ENCODE results near the gene CEACAM19. TPM values are rescaled to one million over a fixed set of nuclear protein-coding genes. Genes with fewer than 3 reads are reported as not detected.
"Not testable (repeated sequence)": the region's sequence is repeated elsewhere in the genome, so short reads cannot be mapped to it uniquely, and the experiment has no call there.

CEACAM19 gene
- polyA plus RNA-seq, 2 donors = 5.6 to 7.5 TPM

DNA sequence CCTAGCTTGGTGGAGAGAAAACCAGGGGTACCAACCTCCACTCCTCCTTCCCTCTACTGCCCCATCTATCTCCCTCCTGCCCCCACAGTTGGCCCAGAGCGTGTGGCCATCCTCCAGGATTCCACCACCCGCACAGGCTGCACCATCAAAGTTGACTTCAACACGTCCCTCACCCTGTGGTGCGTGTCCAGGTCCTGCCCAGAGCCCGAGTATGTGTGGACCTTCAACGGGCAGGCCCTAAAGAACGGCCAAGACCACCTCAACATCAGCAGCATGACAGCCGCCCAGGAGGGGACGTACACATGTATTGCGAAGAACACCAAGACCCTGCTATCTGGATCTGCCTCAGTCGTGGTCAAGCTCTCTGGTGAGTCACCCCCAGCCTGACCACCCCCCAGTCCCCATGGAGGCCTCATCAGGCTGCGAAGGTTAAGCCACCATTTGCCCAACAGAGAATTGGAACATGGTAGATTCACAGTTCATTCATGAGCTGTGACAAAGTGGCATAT lies 34.3 kb downstream of the CEACAM19 start:
- 90 to 94% methylated on average over 12 of the region's 12 CpGs for WGBS, 2 donors
- H3K36me3 ChIP-seq (ENCODE audit: control insufficient read depth in 2 of 2, insufficient read depth in 2 of 2, low read length in 1 of 2) = no peaks in the 10 kb centered on the region
- H3K27me3 ChIP-seq (ENCODE audit: control insufficient read depth in 1 of 2, insufficient read depth in 2 of 2, low read length in 2 of 2) = no peaks in the 10 kb centered on the region
- peaks cover 0 to 5% of the 10 kb centered on the region in 2 donors for H3K4me1 ChIP-seq (ENCODE audit: control insufficient read depth in 2 of 2, insufficient read depth in 2 of 2, low read length in 1 of 2)
- H3K4me3 ChIP-seq (ENCODE audit: low read depth in 1 of 2, low read length in 2 of 2) = no peak overlapping the region
- no peaks in the 10 kb centered on the region for H3K9me3 ChIP-seq (ENCODE audit: control insufficient read depth in 2 of 2, insufficient read depth in 1 of 2, low read depth in 1 of 2, low read length in 1 of 2)
- H3K27ac ChIP-seq (ENCODE audit: low read depth in 2 of 2, low read length in 1 of 2) = no peak overlapping the region

DNA sequence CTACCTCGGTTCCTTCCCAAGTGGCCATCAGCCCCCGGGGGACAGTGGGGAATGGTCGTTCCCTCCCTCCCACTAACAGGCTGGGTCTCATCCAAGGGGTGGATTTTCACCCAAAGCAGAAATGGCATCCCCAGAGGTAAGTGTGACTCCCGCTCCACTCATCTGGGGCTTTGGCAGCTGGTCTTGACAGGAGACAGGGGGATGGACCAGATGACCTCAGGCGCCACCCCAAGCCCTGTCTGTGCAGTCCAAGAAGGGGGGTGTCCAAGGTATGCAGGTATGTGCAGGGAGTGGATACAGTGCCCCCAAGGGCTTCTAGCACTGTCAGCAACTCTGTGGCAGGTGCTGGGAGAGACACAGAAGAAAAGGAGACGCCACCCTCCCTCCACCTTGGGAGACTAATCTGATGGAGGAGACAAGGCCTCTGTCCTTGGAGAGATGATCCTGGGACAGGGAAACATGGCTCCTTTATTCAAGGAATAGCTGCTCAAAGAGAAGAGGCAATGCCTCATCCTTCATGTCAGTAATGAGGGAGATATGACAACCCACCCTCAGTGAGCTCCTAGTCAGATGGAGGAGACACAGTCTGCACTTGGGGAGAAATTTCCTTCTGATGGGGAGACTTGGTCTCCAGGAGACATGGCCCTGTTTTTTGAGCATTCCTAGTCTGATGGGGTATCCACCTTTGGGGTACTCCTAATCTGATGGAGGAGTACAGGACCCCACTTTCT lies 35.4 kb downstream of the CEACAM19 start:
- Histone ChIP-seq H3K4me1 (ENCODE audit: control insufficient read depth in 2 of 2, insufficient read depth in 2 of 2, low read length in 1 of 2) (peaks cover 0 to 5% of the 10 kb centered on the region in 2 donors), H3K27me3 (ENCODE audit: control insufficient read depth in 1 of 2, insufficient read depth in 2 of 2, low read length in 2 of 2) (no peaks in the 10 kb centered on the region), H3K27ac (ENCODE audit: low read depth in 2 of 2, low read length in 1 of 2) (no peak overlapping the region), H3K4me3 (ENCODE audit: low read depth in 1 of 2, low read length in 2 of 2) (no peak overlapping the region), H3K36me3 (ENCODE audit: control insufficient read depth in 2 of 2, insufficient read depth in 2 of 2, low read length in 1 of 2) (no peaks in the 10 kb centered on the region), H3K9me3 (ENCODE audit: control insufficient read depth in 2 of 2, insufficient read depth in 1 of 2, low read depth in 1 of 2, low read length in 1 of 2) (no peaks in the 10 kb centered on the region)
- 86 to 89% methylated on average over 6 of the region's 6 CpGs for WGBS, 2 donors

DNA sequence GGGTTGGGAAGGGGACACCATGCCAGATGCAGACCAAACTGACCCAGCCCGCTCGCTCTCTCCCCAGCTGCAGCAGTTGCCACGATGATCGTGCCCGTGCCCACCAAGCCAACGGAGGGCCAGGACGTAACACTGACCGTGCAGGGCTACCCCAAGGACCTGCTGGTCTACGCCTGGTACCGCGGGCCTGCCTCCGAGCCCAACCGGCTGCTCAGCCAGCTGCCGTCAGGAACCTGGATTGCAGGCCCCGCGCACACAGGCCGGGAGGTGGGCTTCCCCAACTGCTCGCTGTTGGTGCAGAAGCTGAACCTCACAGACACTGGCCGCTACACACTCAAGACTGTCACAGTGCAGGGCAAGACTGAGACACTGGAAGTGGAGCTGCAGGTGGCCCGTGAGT lies 36.5 kb downstream of the CEACAM19 start:
- no peaks in the 10 kb centered on the region for H3K9me3 ChIP-seq (ENCODE audit: control insufficient read depth in 2 of 2, insufficient read depth in 1 of 2, low read depth in 1 of 2, low read length in 1 of 2)
- WGBS, 2 donors = 94 to 95% methylated on average over 20 of the region's 20 CpGs

DNA sequence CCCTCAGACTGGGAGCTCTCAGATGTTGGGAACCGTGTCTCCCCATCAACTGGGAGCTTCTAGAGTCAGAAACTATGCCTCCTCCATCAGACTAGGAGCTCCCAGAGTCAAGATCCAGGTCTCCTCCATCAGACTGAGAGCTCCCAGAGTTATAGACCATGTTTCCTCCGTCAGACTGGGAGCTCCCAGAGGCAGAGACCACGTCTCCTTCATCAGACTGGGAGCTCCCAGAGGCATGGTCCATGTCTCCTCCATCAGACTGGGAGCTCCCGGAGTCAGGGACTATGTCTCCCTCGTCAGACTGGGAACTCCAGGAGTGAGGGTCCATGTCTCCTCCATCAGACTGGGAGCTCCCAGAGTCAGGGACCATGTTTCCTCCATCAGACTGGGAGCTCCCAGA lies 37.7 kb downstream of the CEACAM19 start:
- H3K27me3 ChIP-seq (ENCODE audit: control insufficient read depth in 1 of 2, insufficient read depth in 2 of 2, low read length in 2 of 2) = no peaks in the 10 kb centered on the region
- H3K36me3 ChIP-seq (ENCODE audit: control insufficient read depth in 2 of 2, insufficient read depth in 2 of 2, low read length in 1 of 2) = no peaks in the 10 kb centered on the region
- WGBS, 2 donors = 74 to 84% methylated on average over 5 of the region's 5 CpGs
- no peak overlapping the region for H3K27ac ChIP-seq (ENCODE audit: low read depth in 2 of 2, low read length in 1 of 2)
- H3K4me1 ChIP-seq (ENCODE audit: control insufficient read depth in 2 of 2, insufficient read depth in 2 of 2, low read length in 1 of 2) = no peaks in the 10 kb centered on the region
- H3K9me3 ChIP-seq (ENCODE audit: control insufficient read depth in 2 of 2, insufficient read depth in 1 of 2, low read depth in 1 of 2, low read length in 1 of 2) = no peaks in the 10 kb centered on the region
- H3K4me3 ChIP-seq (ENCODE audit: low read depth in 1 of 2, low read length in 2 of 2) = no peak overlapping the region

More for the DNA sequence above, 36.5 kb downstream of the CEACAM19 start:
- H3K27me3 ChIP-seq (ENCODE audit: control insufficient read depth in 1 of 2, insufficient read depth in 2 of 2, low read length in 2 of 2) = no peaks in the 10 kb centered on the region
- no peak overlapping the region for H3K27ac ChIP-seq (ENCODE audit: low read depth in 2 of 2, low read length in 1 of 2)
- H3K4me1 ChIP-seq (ENCODE audit: control insufficient read depth in 2 of 2, insufficient read depth in 2 of 2, low read length in 1 of 2) = no peaks in the 10 kb centered on the region
- no peaks in the 10 kb centered on the region for H3K36me3 ChIP-seq (ENCODE audit: control insufficient read depth in 2 of 2, insufficient read depth in 2 of 2, low read length in 1 of 2)
- no peak overlapping the region for H3K4me3 ChIP-seq (ENCODE audit: low read depth in 1 of 2, low read length in 2 of 2)

DNA sequence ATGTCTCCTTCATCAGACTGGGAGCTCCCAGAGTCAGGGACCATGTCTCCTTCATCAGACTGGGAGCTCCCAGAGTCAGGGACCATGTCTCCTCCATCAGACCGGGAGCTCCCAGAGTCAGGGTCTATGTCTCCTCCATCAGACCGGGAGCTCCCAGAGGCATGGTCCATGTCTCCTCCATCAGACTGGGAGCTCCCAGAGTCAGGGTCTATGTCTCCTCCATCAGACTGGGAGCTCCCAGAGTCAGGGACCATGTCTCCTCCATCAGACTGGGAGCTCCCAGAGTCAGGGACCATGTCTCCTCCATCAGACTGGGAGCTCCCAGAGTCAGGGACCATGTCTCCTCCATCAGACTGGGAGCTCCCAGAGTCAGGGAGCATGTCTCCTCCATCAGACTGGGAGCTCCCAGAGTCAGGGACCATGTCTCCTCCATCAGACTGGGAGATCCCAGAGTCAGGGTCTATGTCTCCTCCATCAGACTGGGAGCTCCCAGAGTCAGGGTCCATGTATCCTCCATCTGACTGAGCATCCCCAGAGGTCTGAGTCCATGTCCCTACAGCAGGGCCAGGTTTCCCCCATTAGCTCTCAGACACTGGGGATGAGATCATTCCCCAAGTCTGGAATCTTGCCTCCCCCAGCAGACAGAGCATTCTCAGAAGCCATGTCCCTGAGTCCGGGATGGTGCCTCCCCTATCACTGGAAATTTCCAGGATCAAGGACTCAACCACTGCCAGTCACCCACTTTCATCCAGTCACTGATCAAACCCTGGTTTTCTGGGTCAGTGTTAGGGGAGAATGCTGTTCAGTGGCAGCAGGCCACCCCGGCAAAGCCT lies 38.4 kb downstream of the CEACAM19 start:
- not testable (repeated sequence) for H3K36me3 ChIP-seq (ENCODE audit: control insufficient read depth in 2 of 2, insufficient read depth in 2 of 2, low read length in 1 of 2); H3K4me3 ChIP-seq (ENCODE audit: low read depth in 1 of 2, low read length in 2 of 2); H3K9me3 ChIP-seq (ENCODE audit: control insufficient read depth in 2 of 2, insufficient read depth in 1 of 2, low read depth in 1 of 2, low read length in 1 of 2); H3K4me1 ChIP-seq (ENCODE audit: control insufficient read depth in 2 of 2, insufficient read depth in 2 of 2, low read length in 1 of 2); H3K27me3 ChIP-seq (ENCODE audit: control insufficient read depth in 1 of 2, insufficient read depth in 2 of 2, low read length in 2 of 2); H3K27ac ChIP-seq (ENCODE audit: low read depth in 2 of 2, low read length in 1 of 2)
- 87 to 89% methylated on average over 3 to 4 of the region's 4 CpGs for WGBS, 2 donors

DNA sequence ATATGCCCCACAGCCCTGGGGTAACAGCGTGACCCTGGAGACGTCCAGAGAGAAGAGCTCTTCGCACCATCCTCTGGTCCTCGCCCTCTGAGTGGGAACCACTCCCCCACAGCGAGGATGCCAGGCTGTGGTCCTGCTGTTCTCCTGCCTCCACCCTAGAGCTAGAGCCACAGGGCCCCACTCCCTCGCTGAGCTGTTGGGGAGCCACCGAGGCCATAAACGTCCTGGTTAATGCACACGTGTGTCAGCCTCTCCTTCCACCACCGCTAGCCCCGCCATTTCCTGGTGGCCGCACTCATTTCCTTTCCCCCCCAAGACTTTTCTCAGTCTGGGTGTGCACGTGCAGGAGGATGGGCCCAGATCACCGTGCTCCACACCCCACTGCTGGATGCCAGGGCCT lies 39.2 kb downstream of the CEACAM19 start:
- Histone ChIP-seq H3K9me3 (ENCODE audit: control insufficient read depth in 2 of 2, insufficient read depth in 1 of 2, low read depth in 1 of 2, low read length in 1 of 2) (peaks cover 0 to 5% of the 10 kb centered on the region in 2 donors), H3K4me3 (ENCODE audit: low read depth in 1 of 2, low read length in 2 of 2) (no peak overlapping the region), H3K27ac (ENCODE audit: low read depth in 2 of 2, low read length in 1 of 2) (no peak overlapping the region), H3K36me3 (ENCODE audit: control insufficient read depth in 2 of 2, insufficient read depth in 2 of 2, low read length in 1 of 2) (no peaks in the 10 kb centered on the region), H3K27me3 (ENCODE audit: control insufficient read depth in 1 of 2, insufficient read depth in 2 of 2, low read length in 2 of 2) (no peaks in the 10 kb centered on the region), H3K4me1 (ENCODE audit: control insufficient read depth in 2 of 2, insufficient read depth in 2 of 2, low read length in 1 of 2) (no peaks in the 10 kb centered on the region)
- 75 to 76% methylated on average over 14 of the region's 14 CpGs for WGBS, 2 donors

DNA sequence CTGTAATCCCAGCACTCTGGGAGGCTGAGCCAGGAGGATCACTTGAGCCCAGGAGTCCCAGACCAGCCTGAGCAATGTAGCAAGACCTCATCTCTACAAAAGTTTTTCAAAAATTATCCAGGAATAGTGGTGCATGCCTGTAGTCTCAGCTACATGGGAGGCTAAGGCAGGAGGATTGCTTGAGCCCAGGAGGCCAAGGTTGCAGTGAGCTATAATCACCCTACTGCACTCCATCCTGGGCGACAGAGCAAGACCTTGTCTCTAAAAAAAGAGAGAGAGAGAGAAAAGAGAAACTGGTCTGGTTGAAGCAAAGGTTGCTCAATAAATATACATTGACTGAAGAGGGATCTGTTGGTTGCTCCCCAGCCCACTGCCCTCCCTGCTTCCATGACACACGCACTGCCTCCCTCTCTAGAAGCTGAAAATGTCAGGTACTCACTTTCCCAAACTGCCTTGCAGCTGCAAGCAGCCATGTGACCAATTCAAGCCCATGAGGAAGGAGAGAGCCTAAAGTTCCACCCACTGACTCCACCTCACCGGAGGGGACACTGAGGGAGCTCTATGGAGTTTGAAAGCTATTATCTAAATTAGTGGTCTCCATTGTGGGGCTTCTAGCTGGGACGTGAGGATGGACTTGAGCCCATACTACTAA lies 41.7 kb downstream of the CEACAM19 start:
- Histone ChIP-seq H3K4me3 (ENCODE audit: low read depth in 1 of 2, low read length in 2 of 2) (no peak overlapping the region), H3K36me3 (ENCODE audit: control insufficient read depth in 2 of 2, insufficient read depth in 2 of 2, low read length in 1 of 2) (no peaks in the 10 kb centered on the region), H3K9me3 (ENCODE audit: control insufficient read depth in 2 of 2, insufficient read depth in 1 of 2, low read depth in 1 of 2, low read length in 1 of 2) (peaks cover 0 to 5% of the 10 kb centered on the region in 2 donors), H3K27me3 (ENCODE audit: control insufficient read depth in 1 of 2, insufficient read depth in 2 of 2, low read length in 2 of 2) (no peaks in the 10 kb centered on the region), H3K27ac (ENCODE audit: low read depth in 2 of 2, low read length in 1 of 2) (no peak overlapping the region), H3K4me1 (ENCODE audit: control insufficient read depth in 2 of 2, insufficient read depth in 2 of 2, low read length in 1 of 2) (no peaks in the 10 kb centered on the region)
- WGBS, 2 donors = 59 to 65% methylated on average over 4 of the region's 4 CpGs

DNA sequence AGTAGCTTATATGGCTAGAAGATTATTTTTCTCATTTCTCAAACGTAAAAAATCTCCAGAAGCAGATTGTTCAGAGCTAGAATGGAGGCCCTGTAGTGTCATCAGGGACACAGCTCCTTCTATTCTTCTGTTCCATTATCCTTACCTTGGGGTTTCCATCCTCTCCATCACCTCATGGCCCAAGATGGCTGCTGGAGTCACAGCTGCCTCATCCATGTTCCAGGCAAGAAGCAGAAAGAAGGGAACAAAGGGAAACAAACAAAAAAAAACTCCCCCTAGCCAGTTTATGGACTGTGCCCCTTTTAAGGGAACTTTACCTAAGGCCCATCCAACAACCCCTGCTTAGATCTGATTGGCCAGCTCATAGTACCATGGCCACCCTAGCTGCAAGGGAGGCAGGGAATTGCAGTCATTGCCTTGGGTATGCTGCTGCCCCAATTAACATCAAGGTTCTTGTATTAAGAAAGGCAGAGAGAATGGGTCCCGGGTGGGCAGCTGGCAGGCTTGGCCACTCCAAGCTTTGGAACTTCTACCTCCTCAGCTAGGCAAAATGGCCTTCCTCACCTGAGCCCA lies 43.4 kb downstream of the CEACAM19 start:
- WGBS, 2 donors = 44 to 49% methylated on average over 2 of the region's 2 CpGs
- Histone ChIP-seq H3K4me1 (ENCODE audit: control insufficient read depth in 2 of 2, insufficient read depth in 2 of 2, low read length in 1 of 2) (peaks cover 6 to 8% of the 10 kb centered on the region in 2 donors), H3K4me3 (ENCODE audit: low read depth in 1 of 2, low read length in 2 of 2) (no peak overlapping the region), H3K27me3 (ENCODE audit: control insufficient read depth in 1 of 2, insufficient read depth in 2 of 2, low read length in 2 of 2) (no peaks in the 10 kb centered on the region), H3K36me3 (ENCODE audit: control insufficient read depth in 2 of 2, insufficient read depth in 2 of 2, low read length in 1 of 2) (no peaks in the 10 kb centered on the region), H3K9me3 (ENCODE audit: control insufficient read depth in 2 of 2, insufficient read depth in 1 of 2, low read depth in 1 of 2, low read length in 1 of 2) (peaks cover 0 to 5% of the 10 kb centered on the region in 2 donors), H3K27ac (ENCODE audit: low read depth in 2 of 2, low read length in 1 of 2) (no peak overlapping the region)

DNA sequence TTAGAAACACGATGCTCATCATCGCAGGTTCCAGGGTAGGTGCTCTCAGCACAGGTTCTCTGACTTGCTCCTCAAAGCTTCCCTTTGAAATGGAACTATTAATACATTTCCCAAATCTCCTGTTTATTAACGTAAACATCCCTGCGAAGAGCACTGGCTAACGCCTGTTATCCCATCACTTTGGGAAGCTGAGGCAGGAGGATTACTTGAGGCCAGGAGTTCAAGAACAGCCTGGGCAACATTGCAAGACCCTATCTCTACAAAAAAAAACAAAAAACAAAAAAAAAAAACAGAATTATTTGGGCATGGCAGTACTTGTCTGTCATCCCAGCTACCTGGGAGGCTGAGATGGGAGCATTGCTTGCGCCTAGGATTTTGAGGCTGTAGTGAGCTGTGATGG lies 46.3 kb downstream of the CEACAM19 start:
- peaks cover 0 to 5% of the 10 kb centered on the region in 2 donors for H3K9me3 ChIP-seq (ENCODE audit: control insufficient read depth in 2 of 2, insufficient read depth in 1 of 2, low read depth in 1 of 2, low read length in 1 of 2)
- H3K36me3 ChIP-seq (ENCODE audit: control insufficient read depth in 2 of 2, insufficient read depth in 2 of 2, low read length in 1 of 2) = no peaks in the 10 kb centered on the region
- H3K27me3 ChIP-seq (ENCODE audit: control insufficient read depth in 1 of 2, insufficient read depth in 2 of 2, low read length in 2 of 2) = no peaks in the 10 kb centered on the region
- H3K27ac ChIP-seq (ENCODE audit: low read depth in 2 of 2, low read length in 1 of 2) = no peak overlapping the region
- no peak overlapping the region for H3K4me3 ChIP-seq (ENCODE audit: low read depth in 1 of 2, low read length in 2 of 2)
- WGBS, 2 donors = 87 to 89% methylated on average over 6 of the region's 6 CpGs
- peaks cover 6 to 8% of the 10 kb centered on the region in 2 donors for H3K4me1 ChIP-seq (ENCODE audit: control insufficient read depth in 2 of 2, insufficient read depth in 2 of 2, low read length in 1 of 2)
